Measurements from ENCODE around the gene SCARB1.

The SCARB1 gene

DNA sequence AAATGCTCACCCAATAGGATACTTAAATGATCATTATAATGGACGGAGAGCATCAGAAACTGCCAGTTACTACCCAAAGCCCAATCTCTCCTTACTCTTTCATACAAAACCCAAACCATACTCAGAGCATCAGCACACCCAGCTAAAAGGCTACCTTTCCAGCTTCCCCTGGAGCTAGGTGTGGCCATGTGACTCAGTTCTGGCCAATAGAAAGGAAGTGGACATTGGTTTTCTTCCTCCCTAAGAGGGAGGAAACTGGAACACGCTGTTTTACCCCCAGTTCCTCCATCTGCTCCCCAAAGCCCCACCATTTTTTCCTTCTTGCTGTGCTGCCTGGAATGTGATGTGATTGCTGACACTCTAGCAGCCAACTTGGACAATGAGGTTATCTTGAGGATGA, 50.7 kb downstream of the SCARB1 start:
- no peak for DNase-seq (ENCODE audit: low read depth)
- H3K4me3 ChIP-seq (ENCODE audit: control insufficient read depth, low read depth, low read length): no peak overlapping the region
- TF ChIP-seq, protein P1, sequence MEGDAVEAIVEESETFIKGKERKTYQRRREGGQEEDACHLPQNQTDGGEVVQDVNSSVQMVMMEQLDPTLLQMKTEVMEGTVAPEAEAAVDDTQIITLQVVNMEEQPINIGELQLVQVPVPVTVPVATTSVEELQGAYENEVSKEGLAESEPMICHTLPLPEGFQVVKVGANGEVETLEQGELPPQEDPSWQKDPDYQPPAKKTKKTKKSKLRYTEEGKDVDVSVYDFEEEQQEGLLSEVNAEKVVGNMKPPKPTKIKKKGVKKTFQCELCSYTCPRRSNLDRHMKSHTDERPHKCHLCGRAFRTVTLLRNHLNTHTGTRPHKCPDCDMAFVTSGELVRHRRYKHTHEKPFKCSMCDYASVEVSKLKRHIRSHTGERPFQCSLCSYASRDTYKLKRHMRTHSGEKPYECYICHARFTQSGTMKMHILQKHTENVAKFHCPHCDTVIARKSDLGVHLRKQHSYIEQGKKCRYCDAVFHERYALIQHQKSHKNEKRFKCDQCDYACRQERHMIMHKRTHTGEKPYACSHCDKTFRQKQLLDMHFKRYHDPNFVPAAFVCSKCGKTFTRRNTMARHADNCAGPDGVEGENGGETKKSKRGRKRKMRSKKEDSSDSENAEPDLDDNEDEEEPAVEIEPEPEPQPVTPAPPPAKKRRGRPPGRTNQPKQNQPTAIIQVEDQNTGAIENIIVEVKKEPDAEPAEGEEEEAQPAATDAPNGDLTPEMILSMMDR (conservative IDR thresholded peaks at IDR 0.05; ENCODE audit: control insufficient read depth, insufficient read depth, low read depth, low read length): no peak

DNA sequence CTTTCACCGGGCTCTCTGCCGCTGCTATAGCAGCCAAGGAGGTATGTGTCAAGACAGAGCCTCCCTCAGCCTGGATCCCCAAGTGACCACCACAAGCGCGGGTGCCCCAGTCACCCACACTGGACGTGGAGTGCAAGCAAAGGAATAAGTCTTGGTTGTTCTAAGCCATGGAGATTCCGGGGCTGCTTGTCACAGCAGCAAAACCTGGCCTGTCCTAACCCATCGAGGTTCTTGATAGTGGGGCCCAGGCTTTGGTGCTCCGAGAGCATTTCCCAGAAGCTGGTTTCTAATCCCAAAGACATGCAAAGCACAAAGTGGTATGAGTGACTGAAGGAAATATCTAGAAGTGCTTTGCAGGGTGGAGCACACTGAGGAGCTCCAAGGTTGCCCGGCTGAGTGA, 51.3 kb downstream of the SCARB1 start:
- no peak overlapping the region for H3K4me3 ChIP-seq (ENCODE audit: control insufficient read depth, low read depth, low read length)
- DNase-seq (ENCODE audit: low read depth): no peak
- TF ChIP-seq, protein P1 (conservative IDR thresholded peaks at IDR 0.05; ENCODE audit: control insufficient read depth, insufficient read depth, low read depth, low read length): no peak

DNA sequence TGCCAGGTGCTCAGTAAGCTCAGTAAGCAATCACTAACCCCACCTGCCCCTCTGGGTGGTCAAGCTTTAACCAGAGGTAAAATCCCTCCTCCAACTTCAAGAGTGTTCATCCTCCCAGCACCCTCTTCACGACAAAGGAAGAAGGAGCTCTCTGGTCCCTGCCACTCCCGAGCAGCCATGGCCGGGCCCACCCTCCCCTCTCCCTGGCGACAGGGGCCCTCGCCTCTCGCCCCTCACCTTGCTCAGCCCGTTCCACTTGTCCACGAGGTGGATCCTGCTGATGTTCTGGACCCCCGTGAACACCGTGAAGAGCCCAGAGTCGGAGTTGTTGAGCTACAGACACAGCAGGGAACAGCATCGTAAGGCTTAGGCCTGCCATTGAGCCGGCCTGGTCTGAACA, 52.0 kb downstream of the SCARB1 start:
- no peak for DNase-seq (ENCODE audit: low read depth)
- no peak overlapping the region for H3K4me3 ChIP-seq (ENCODE audit: control insufficient read depth, low read depth, low read length)
- TF ChIP-seq, protein P1 (conservative IDR thresholded peaks at IDR 0.05; ENCODE audit: control insufficient read depth, insufficient read depth, low read depth, low read length): no peak

DNA sequence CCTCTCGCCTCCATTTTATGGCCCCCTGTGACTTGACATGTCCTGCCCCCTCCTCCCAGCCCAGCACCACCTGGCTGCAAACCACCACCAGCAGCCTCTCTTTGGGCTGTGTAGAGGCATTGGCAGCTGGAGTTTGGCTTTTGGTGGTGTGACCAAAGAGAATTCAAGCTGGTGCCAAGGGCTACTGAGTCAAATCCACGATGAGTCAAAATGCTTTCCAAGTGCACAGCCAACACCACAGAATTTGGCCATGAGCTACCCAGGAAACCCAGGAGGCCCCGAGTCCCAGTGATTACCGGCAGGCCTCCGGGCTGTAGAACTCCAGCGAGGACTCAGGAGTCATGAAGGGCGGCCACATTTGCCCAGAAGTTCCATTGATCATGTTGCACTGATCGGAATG, 53.8 kb downstream of the SCARB1 start:
- TF ChIP-seq, protein P1 (conservative IDR thresholded peaks at IDR 0.05; ENCODE audit: control insufficient read depth, insufficient read depth, low read depth, low read length): no peak

DNA sequence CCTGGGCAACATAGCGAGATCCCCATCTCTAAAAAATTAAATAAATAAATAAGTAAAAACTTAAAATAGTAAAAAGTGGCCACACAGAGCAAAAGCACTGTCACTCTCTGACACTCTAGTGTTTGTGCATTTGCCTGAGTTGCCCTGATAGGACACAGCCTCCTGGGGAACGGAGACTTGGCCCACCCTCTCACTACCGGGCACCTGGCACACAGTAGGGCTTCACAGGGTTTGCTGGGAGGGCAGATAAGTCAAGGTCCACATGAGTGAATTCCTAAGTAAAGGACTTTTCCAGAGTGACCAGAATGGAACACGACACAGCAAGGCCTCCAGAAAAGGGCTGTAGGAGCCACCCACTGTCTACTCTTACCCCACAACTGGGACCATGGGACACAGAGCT, 54.3 kb downstream of the SCARB1 start:
- H3K4me3 ChIP-seq (ENCODE audit: control insufficient read depth, low read depth, low read length): no peak overlapping the region
- TF ChIP-seq, protein P1 (conservative IDR thresholded peaks at IDR 0.05; ENCODE audit: control insufficient read depth, insufficient read depth, low read depth, low read length): no peak
- DNase-seq (ENCODE audit: low read depth): no peak

More for the DNA sequence above, 53.8 kb downstream of the SCARB1 start:
- DNase-seq (ENCODE audit: low read depth): peak; percentile 70
- no peak overlapping the region for H3K4me3 ChIP-seq (ENCODE audit: control insufficient read depth, low read depth, low read length)

DNA sequence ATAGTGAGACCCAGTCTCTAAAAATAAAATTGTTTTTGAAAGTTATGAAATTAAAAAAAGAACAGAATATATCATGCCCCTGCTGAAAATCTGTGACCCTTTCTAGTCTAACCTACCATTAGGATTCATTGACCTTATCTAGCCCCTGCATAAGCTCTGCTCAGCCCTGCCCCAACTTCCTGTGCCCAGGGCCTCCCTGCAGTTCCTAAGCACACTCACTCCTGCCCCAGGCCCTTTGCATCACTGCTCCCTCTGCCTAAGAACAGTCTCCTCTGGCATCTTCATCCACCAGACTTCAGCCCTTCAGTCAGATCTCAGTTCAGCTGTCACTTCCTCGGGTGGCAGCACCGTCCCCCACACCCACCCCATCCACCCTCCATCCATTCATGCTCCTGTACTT, 55.4 kb downstream of the SCARB1 start:
- H3K4me3 ChIP-seq (ENCODE audit: control insufficient read depth, low read depth, low read length): no peak overlapping the region
- DNase-seq (ENCODE audit: low read depth): no peak
- TF ChIP-seq, protein P1 (conservative IDR thresholded peaks at IDR 0.05; ENCODE audit: control insufficient read depth, insufficient read depth, low read depth, low read length): no peak

All from fibroblast of mammary gland (primary cell).